Pancreas (tissue), 10 donors: ENCODE results near the gene FFAR2. TPM values are rescaled to one million over a fixed set of nuclear protein-coding genes. Genes with fewer than 3 reads are reported as not detected.

Experiments
- ATAC-seq, 4 donors: fragments of 200-7000 bp; cut with Tn5 transposase; one replicate each; pipeline versions ENCODE4 v1.8.0 to v1.9.1; 2020; ENCODE audit warnings: mild to moderate bottlenecking in 4 of 4, moderate library complexity in 4 of 4
- DNase-seq, 6 donors: peaks; one replicate each; pipeline ENCODE4 v3.0.0-alpha.2; 2020
- FAIRE-seq: peaks from 2 replicates; lab custom pipeline; 2012; peaks lifted over from hg19 to GRCh38; lab: Jason Lieb, UNC
- H3K27ac ChIP-seq, 4 donors: fragments of 200-600 bp; sonication (generic); 1 replicate in 3 of 4; 2 replicates in 1 of 4; pipeline versions ENCODE4 v1.5.0 to v1.8.0; 2020
- H3K27me3 ChIP-seq, 4 donors: fragments of 200-600 bp; one replicate each; pipeline ENCODE4 v1.8.0; 2021
- H3K36me3 ChIP-seq, 3 donors: fragments of 200-600 bp; sonication (generic) in 1 of 3; one replicate each; pipeline versions ENCODE4 v1.5.0 to v1.8.0; 2020 to 2021
- H3K4me1 ChIP-seq, 3 donors: fragments of 200-600 bp; one replicate each; pipeline ENCODE4 v1.8.0; 2021
- H3K4me3 ChIP-seq, 4 donors: fragments of 200-600 bp; sonication (generic) in 2 of 4; one replicate each; pipeline versions ENCODE4 v1.5.0 to v1.8.0; 2020 to 2021
- H3K9me3 ChIP-seq, 4 donors: fragments of 200-600 bp; one replicate each; pipeline ENCODE4 v1.8.0; 2021
- CTCF ChIP-seq, 4 donors: fragments of 200-600 bp; sonication (generic) in 3 of 4; IDR thresholded peaks; one replicate each; pipeline versions ENCODE4 v1.5.0 to v1.8.0; 2021; ENCODE audit warnings: antibody characterized with exemption in 4 of 4
- WGBS, 2 donors: extraction: QIAGEN DNeasy Blood & Tissue Kit; methylation state at CpG; one replicate each; pipeline ENCODE4 v1.1.7; 2013; 5-methylcytosine and 5-hydroxymethylcytosine counted together
- intact Hi-C, 3 donors: fragments of 100-400 bp; cut with DNase I; formaldehyde crosslinking; loops; one replicate each; pipeline versions ENCODE4 v1.11.1 to v1.14.2; 2022
- polyA plus RNA-seq, 2 donors: library from polyadenylated mRNA; stranded (reverse); fragments of 200-250 nt; gene quantifications; one replicate each; pipeline ENCODE4 v1.2.3, GENCODE V29; 2013
- total RNA-seq, 6 donors: library from RNA; stranded (reverse); fragmentation: NEBNext Ultra II Directional in 4 of 6; extraction: Animal tissue kit (Norgen Biotek cat#: 25700) in 4 of 6; gene quantifications; one replicate each; pipeline versions ENCODE4 v1.2.1 to v1.2.4, GENCODE V29; 2021 to 2023
- donor health status: healthy with polysubstance abuse.
- donor health status: DM: no; HTN: no; CAD: no; lungs with moderate emphysema.
- donor health status: DM: no; HTN: no; CAD: no.
- donor health status: control.
- donor health status: control.
- donor health status: Bipolar disorder and iron deficiency.
- donor health status: DM: yes; HTN: yes; CAD: no.
- donor health status: DM: no; HTN: no; CAD: no.
- donor health status: DM: no; HTN: no; CAD: no.
- donor health status: DM: yes; HTN: yes; CAD: no.

FFAR2 gene
- total and polyA plus RNA-seq, 8 donors: 0.20 to 2.5 (median 0.39) TPM; not detected in 2

DNA sequence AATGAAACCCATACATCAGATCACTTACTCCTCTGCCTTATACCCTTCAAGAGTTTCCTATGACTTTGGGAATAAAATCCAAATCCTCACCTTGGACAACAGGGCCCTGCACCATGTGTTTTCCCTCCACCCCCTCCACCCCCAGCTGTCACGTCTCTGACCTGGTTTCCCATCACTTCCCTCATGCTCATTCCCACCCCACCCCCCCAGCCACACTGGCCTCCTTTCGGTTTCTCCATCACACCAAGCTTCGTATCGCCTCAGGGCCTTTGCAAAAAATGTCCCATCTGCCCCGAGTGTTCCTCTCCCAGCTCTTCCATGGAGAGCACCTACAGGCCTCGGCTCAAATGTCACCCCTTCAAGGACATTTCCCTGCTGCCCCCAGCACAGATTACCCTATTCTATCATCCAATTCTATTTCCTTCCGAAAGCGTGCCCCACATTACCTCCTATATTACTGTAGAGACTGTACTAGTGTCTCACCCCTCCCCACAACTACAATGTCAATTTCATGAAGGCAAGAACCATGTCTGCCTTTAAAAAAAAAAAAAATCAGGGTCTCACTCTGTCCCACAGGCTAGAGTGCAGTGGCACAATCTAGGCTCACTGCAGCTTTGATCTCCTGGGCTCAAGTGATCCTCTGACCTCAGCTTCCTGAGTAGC, 16.8 kb upstream of the FFAR2 start:
- 88 to 91% methylated on average over 8 of the region's 8 CpGs for WGBS, 2 donors
- Histone ChIP-seq H3K36me3 (no peaks in the 10 kb centered on the region), H3K4me3 (no peak overlapping the region), H3K27ac (no peak overlapping the region), H3K9me3 (no peaks in the 10 kb centered on the region), H3K4me1 (peaks cover 18 to 28% (median 19%) of the 10 kb centered on the region in 3 donors), H3K27me3 (no peaks in the 10 kb centered on the region)
- ATAC-seq (no peak), FAIRE-seq (no peak), DNase-seq (no peak)
- intact Hi-C loops: no loop called here
- no peak for TF ChIP-seq CTCF (IDR thresholded peaks at IDR 0.05)

GRCh38 chr19:35432911-35433310, 15.1 kb upstream of the FFAR2 start:
- Histone ChIP-seq H3K27me3 (no peaks in the 10 kb centered on the region), H3K27ac (no peak overlapping the region), H3K4me1 (peaks cover 29 to 39% (median 33%) of the 10 kb centered on the region in 3 donors), H3K9me3 (no peaks in the 10 kb centered on the region), H3K36me3 (no peaks in the 10 kb centered on the region), H3K4me3 (no peak overlapping the region)
- WGBS, 2 donors: 87 to 91% methylated on average over 9 of the region's 9 CpGs
- DNase-seq: no peak
- ATAC-seq: no peak
- FAIRE-seq: no peak
- intact Hi-C loops: no loop called here
- TF ChIP-seq CTCF (IDR thresholded peaks at IDR 0.05): no peak

- Histone ChIP-seq H3K4me1 (peaks cover 29 to 42% (median 38%) of the 10 kb centered on the region in 3 donors), H3K27me3 (no peaks in the 10 kb centered on the region), H3K9me3 (no peaks in the 10 kb centered on the region), H3K27ac (peak overlapping the region in 1 of 4 donors; percentile 73), H3K36me3 (no peaks in the 10 kb centered on the region), H3K4me3 (peak overlapping the region in 2 of 4 donors; percentile 21 to 31)
- 92 to 95% methylated on average over 7 of the region's 7 CpGs for WGBS, 2 donors
- FAIRE-seq (no peak), DNase-seq (no peak), ATAC-seq (no peak)
- intact Hi-C loops: no loop called here
- no peak for TF ChIP-seq CTCF (IDR thresholded peaks at IDR 0.05)
These were observed 14.6 kb upstream of the FFAR2 start for GRCh38 chr19:35433448-35433847.

- no peaks in the 10 kb centered on the region for H3K27me3 ChIP-seq
- H3K9me3 ChIP-seq: no peaks in the 10 kb centered on the region
- ATAC-seq (no peak), FAIRE-seq (no peak), DNase-seq (no peak)
- no peak overlapping the region for H3K4me3 ChIP-seq
- peaks cover 29 to 42% (median 40%) of the 10 kb centered on the region in 3 donors for H3K4me1 ChIP-seq
- WGBS, 2 donors: 89 to 96% methylated on average over 3 of the region's 3 CpGs
- no peaks in the 10 kb centered on the region for H3K36me3 ChIP-seq
- peak overlapping the region in 2 of 4 donors; percentile 68 to 69 for H3K27ac ChIP-seq
- intact Hi-C loops: no loop called here
- TF ChIP-seq CTCF (IDR thresholded peaks at IDR 0.05): no peak
These were observed 12.2 kb upstream of the FFAR2 start for GRCh38 chr19:35435896-35436295.
